SK-N-SH (cell line): ENCODE data around the gene OLFML2A.

ENCODE experiments used
- CTCF ChIP-seq: fragments of 200-600 bp; sonication (generic); IDR thresholded peaks from 2 replicates; pipeline ENCODE4 v1.6.1; 2017; ENCODE audit warnings: antibody characterized with exemption, mild to moderate bottlenecking, moderate library complexity
- EZH2phosphoT487 ChIP-seq: fragments of 200-600 bp; sonication (generic); IDR thresholded peaks from 2 replicates; pipeline ENCODE4 v1.6.1; 2017; ENCODE audit warnings: low read depth, mixed run types, mild to moderate bottlenecking, antibody characterized with exemption, moderate library complexity, borderline replicate concordance
- NRF1 ChIP-seq: IDR thresholded peaks from 2 replicates; pipeline ENCODE4 v1.6.1; 2012; ENCODE audit warnings: low read depth, mild to moderate bottlenecking, low read length
- POLR2AphosphoS5 ChIP-seq: IDR thresholded peaks from 2 replicates; pipeline ENCODE4 v1.6.1; 2012; ENCODE audit warnings: low read depth, low read length
- TF ChIP-seq, protein P1 (sequence below): IDR thresholded peaks from 2 replicates; pipeline ENCODE4 v1.4.0; 2012; ENCODE audit warnings: low read depth, borderline replicate concordance

GRCh38 chr9:124808246-124808956 lies 31.5 kb downstream of the OLFML2A start:
- TF ChIP-seq CTCF: no peak
- TF ChIP-seq POLR2AphosphoS5: no peak
- no peak for TF ChIP-seq NRF1
- TF ChIP-seq, protein P1, sequence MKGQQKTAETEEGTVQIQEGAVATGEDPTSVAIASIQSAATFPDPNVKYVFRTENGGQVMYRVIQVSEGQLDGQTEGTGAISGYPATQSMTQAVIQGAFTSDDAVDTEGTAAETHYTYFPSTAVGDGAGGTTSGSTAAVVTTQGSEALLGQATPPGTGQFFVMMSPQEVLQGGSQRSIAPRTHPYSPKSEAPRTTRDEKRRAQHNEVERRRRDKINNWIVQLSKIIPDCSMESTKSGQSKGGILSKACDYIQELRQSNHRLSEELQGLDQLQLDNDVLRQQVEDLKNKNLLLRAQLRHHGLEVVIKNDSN: no peak
- TF ChIP-seq EZH2phosphoT487: no peak
